Stimulated activated CD8-positive, alpha-beta memory T cell treated with anti-CD3 and anti-CD28 coated beads, Interleukin-4, amount 100 ng/mL, for 4 hours (primary cell): ENCODE data around the gene CD47.

Experiments
- DNase-seq, 2 donors: peaks; one replicate each; pipeline ENCODE4 v3.0.0-alpha.2; 2020; ENCODE audit warnings: low read depth in 2 of 2, low spot score in 1 of 2

CD47 gene

DNA sequence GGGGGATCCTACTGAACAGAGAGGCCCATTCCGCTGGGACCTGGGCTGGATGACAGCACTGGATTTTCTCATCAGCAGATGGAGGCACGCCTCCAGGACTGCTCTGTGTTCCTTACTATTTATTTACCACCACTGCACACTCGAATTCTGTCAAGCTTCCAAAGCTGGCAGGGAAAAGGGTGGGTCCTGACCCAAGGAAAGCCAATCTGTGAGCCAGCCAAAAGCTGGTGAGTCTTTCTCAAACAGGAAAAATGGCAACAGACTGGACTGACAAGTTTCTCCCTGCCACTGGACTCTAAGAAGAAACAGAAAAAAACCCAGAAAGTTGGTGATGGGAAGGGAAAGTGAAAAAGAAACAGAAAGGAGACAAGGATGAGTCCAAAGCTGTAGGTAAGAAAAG lies 37.8 kb downstream of the CD47 start:
- no peak for DNase-seq

DNA sequence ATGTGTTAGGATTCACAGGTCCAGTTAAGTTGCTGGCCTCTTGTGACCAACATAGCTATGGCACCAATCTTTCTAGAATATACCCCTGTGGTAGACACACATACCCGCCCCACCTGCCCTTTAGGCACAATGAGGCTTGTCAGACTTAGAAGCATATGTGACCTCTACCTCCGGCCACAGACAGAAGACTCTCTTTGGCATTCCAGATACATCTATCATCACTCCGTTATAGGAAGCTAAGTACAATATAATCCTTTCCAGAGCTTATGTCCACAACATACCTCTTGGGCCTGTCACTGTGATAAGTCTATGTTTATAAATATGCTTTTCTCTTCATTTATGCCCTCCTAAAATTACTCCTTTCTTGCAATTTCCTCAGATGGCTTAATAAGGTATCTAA lies 39.8 kb downstream of the CD47 start:
- DNase-seq: no peak

DNA sequence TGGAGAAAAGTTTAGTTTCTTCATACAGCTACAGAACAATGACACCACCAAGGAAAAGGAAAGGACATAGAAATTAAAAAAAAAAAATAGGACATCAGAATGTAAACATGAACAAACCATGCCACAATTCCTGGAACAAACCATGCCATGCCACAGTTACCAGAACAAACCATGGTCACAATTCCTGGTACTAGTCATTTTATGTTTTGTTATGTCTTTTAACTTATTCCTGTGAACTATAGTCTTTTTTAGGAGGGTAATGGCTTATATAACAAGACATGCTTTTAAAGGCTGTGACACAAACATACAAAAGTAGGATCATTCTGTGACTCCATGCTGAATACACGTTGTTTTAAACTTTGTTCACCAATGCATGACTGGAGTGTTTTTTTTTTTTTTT lies 42.8 kb downstream of the CD47 start:
- DNase-seq: no peak

- no peak for DNase-seq
These were observed 44.6 kb downstream of the CD47 start for GRCh38 chr3:108046247-108046646.

DNA sequence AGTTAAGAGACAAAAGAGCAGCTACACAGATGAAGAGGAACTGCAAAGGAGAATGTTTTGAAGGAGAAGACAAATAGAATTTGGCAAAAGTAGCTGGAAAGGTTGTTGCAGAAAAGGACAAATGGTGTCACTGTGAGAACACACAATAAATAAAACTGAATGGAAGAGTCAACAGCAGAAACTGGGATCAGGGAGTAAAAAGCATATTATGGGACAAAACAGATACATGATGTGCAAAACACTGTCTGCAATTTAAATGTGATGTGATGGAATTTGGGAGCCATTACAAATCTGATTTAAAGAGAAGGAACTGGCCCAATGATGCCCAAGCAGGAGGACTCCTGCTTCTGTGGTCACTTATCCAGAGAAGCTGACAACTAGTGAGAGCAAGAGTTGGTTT lies 46.1 kb downstream of the CD47 start:
- DNase-seq: no peak

DNA sequence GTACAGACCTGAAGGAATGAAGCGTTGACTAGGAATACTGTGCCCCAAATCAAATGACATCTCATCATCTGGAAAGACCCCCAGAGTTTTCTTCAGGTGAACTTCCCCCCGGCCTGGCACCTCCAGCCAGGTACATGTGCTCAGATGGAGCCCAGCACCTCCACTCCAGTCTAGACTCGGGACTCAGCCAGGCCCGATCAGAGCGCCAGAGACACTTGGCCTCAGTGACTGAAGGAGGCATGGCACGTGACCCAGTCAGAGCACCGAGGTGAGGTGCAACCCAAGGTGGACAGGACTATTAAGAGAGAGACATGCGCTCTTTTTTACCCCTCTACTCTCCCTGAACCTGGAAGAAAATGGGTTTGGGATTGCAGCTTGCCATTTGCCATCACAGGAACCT lies 48.5 kb downstream of the CD47 start:
- DNase-seq: no peak

- DNase-seq: no peak
These were observed 49.6 kb downstream of the CD47 start for GRCh38 chr3:108041253-108041652.

DNA sequence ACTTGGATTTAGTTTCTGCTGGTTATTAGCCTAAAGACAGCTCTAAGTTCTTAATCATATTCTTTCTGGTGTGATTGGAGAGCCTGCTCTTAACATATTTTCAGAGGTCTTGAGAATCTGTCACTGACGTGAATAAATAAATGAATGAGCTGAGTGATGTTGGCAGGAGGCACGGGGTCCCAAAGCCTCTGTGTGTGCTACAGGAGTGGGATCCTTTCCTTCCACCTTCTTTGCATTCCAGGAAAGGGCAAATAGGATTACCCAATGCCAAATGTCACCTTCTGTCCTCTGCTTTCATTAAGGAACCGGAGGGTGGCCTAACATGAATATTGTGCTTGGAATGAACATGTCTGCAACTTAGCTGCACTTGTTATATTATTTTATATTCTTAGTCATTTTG lies 53.1 kb downstream of the CD47 start:
- DNase-seq: no peak

DNA sequence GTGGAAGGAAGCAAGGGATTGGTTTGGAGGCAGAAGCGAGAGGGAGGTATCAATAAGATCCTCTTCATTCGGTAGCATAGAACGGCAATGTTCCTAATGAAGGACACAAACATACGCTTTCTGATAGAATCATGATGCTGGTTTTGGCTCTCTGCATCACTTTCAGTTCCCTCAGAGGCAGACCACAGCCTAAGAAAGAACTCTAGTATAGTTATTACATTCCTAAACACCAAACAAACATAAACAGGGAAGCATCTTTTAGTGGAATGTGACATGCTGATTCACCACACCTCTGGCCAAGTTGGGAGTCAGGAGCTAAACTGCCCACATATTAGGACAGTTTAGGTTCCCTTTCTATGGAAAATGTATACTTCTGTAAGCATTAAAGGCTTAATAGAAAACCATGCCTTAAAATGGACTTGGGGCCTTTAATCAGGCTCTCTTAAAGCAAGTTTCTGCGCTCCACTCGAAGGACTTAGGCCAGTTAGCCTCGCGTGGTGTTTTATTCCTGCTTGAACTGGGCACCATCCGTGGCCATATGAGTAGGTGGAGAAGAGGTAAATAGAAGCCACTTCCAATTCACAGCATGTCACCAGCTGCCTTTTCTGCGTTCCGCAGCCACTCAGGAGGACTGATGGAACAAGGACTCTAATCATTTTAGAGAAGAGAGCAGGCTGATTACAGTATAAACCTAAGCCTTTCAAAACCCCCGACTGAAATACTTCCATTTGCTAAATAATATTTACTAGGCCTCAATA lies 53.7 kb downstream of the CD47 start:
- DNase-seq: no peak

DNA sequence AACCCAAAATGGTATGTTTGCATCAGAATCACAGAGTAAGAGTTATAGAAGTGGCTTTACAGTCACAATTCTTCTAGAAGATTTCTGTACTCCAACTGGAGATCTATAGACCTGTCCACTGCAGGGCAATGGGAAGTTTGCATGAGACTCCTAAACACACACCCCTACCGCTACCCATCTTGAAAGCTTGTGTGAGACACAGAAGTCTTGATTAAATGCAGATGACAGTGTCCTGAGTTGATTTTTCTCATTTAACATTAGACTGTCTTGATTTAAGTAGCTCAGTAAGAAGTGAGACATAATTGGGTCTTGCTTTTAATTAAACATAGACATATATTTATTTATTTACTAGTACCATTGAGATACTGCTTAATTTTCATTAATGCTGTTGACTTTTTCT lies 54.4 kb downstream of the CD47 start:
- no peak for DNase-seq

- no peak for DNase-seq
These were observed 55.1 kb downstream of the CD47 start for GRCh38 chr3:108035751-108036150.

DNA sequence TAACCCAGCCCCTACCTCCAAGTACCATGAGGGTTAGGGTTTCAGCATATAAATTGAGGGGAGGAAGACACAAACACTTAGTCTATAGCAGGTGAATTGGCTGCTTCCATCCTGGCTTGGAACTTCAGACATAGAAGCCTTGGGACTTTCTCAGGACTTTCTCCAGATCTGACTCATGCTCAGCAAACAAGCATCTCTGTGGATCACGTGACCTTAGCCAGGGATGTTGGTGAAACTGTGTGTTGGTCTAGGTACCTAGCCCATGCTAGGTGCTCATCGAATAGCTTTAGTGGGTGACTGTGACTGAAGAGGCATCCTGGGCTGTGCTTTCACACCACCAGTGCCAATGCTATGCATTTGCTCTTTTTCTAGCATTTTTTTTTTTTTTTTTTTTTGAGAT lies 58.9 kb downstream of the CD47 start:
- DNase-seq: no peak

GRCh38 chr3:108030960-108031359 lies 59.9 kb downstream of the CD47 start:
- no peak for DNase-seq

- DNase-seq: no peak
These were observed 61.4 kb downstream of the CD47 start for GRCh38 chr3:108029466-108029865.

DNA sequence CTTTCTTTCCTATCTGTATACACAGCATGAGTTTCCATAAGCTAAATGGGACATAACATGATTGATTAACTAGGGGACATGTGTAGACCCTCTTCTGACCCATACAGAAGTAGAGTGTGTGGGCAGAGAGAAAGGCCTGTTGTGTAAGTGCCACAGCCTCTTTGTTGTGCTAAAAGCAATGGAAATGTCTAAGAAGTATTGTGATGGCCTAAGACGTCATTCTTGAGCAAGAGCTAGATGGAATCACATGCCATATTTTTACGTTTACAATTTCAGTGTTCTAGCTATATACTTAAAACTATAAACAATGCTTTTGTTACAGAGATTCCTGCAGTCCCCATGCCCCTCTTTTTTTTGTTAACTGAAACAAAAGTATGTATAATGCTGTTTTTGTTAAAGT lies 61.9 kb downstream of the CD47 start:
- DNase-seq: no peak

DNA sequence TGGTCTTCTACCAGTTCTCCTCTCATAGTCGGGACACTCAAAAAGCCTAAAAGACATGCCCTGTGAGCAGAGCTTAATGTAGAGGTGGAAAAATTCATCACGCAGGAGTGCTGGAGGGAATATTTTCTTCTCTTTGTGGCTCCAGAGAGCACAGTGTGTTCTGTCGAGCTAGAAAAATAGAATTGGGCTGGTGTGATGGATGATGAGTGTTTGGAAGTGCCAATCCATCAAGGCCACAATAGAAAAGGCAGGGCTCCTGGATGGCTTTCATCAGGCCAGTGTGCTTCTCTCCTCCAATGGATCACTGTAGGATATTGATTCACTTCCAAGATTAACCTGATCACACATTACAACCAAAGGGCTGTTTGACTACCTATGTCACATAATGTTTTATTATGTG lies 65.7 kb downstream of the CD47 start:
- DNase-seq: no peak

DNA sequence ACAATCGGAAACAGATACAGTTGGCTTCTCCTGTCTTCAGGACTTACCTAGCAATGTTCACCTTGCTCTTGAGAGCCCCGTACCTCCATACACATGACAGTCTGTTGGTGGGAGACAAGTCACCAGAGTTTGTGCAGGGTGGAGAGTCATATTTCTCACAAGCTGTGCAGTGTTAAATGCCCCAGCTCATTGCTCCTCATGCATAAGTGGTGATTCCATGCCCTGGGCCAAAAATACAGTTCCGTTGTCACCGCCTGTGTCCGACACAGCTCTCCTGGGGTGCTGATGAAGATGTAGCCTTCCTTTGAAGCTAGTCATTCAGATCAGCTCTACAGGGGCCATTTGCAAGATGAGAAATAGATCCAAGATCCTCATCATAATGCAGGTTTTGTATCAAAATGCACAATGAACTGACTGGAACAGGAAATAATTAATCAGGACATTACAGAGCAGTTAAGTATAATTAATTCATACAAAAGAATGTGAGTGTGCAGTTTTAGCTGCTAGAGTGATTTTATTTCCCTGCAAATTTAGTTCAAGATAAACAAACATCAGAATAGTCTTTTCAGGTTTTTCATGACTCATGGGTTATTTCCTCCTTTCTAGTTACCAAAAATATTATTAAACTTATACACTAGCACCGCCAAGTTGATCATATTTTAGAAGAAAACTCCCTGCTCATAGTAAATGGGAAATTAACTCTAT lies 66.5 kb downstream of the CD47 start:
- no peak for DNase-seq

GRCh38 chr3:108022256-108023150 lies 68.3 kb downstream of the CD47 start:
- no peak for DNase-seq

DNA sequence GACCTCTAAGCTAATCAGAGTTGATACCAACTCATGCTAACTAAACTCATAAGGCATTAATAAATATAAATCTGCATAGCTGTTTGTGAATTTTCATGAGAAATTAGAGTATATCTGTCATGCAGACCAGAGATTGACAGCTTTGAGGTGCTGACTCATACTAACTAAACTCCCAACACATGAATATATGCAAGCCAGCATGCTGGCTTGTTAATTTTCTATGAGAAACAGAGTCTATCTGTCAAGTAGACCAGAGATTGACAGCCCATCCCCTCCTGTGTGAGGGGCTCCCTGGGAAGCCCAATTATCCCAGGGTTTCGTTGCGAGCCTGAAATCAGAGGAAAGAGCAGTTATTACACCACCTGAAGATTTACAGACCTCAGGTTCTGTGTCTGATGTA lies 69.3 kb downstream of the CD47 start:
- no peak for DNase-seq

GRCh38 chr3:108021131-108021530 lies 69.7 kb downstream of the CD47 start:
- no peak for DNase-seq

- DNase-seq: no peak
These were observed 72.3 kb downstream of the CD47 start for GRCh38 chr3:108018552-108018951.

DNA sequence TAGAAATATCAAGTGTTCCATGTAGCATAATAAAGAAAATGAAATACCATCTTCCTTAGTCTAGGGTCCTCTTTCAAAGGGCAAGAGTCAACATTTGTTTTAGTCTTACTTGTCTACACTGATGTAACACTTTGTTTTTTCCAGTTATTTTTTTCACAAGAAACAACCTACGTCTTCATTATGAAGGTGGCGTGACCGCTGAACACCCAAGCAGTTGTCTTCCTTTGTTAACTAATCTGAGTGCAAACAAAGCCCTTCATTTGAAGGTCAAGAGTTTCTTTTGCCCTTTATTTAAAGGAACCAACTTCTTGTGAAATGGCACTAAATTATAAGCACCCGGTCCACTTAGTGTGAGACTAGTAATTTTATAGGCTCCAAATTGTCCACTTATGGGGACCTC lies 73.2 kb downstream of the CD47 start:
- no peak for DNase-seq
